DMS53 treated with DMSO at 0.1 percent for 48 hours (cell line): ENCODE data around the gene PTGES2.
A peak's percentile ranks its signal among the peaks of the same experiment; 100 is the strongest.

Experiments
- DNase-seq: peaks from one replicate; lab custom pipeline; 2025; ENCODE audit not compliant: unreplicated experiment; lab: John Stamatoyannopoulos, UW

The PTGES2 gene

GRCh38 chr9:128127568-128127989 lies at the start of gene PTGES2:
TSS of gene PTGES2 (minus strand) at chr9:128127729. CDS start at chr9:128127717, 12 bp downstream.
- DNase-seq: peak; percentile 70

- DNase-seq: no peak
These were observed 48.2 kb upstream of the PTGES2 start for GRCh38 chr9:128175726-128176125.

DNA sequence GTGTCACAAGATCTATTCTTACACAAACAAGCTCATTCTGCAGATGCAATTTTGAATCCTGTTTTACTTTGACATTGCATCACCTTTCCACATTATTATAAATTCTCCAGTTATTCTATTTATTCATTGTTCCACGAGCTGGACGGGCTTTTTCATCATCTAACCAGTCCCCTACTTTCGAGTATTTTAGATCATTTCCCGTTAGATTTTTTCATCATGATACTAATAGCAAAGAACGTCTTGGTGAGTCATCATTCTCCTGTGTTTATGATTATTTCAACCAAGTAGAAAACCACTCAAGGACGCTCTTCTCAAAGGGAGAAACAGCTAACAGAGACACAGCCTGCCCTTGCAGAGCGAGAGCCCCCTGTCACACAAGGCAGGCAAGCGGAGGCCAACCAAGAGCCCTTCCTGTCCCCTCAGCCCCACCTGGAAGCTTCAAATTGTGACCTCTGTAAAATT lies 47.6 kb upstream of the PTGES2 start:
- no peak for DNase-seq

DNA sequence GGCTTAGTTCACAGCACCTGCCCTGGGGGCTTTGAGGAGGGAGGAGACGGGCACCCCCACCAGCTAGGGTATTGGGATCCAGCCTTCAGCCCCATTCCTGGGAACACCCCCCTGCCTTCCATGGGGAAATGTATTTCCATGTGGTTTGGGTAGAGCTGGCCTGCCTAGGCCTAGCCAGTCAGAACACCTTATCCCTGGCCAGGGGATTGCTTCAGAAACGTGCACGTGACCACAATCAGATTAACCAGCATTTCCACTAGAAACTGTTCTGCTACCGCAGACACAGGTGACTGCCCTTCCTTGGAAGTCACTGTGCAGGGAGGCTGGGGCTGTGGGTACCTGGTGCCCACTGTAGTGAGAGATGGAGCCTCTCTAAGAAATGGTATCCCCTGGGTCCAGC lies 46.5 kb upstream of the PTGES2 start:
- DNase-seq: no peak

DNA sequence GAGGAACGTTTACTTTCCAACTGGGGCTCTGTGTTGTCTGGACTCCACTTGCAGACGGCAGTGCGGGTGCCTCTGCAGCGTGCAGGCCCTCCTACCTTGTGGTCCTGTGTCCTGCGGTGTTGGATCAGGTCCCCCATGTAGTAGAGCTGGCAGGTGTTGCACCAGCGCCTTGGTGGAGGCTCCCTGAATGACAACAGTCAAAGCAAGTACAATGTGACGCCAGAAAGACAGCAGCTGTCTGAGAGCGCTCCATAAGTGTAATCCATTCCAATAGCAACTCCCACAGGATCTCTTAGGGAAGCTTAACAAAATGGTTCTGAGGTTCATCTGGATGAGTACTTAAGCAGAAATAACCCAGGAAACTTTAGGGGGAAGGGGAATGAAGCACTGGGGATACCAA lies 42.4 kb upstream of the PTGES2 start:
- DNase-seq: no peak

GRCh38 chr9:128169492-128169891 lies 42.0 kb upstream of the PTGES2 start:
- no peak for DNase-seq

DNA sequence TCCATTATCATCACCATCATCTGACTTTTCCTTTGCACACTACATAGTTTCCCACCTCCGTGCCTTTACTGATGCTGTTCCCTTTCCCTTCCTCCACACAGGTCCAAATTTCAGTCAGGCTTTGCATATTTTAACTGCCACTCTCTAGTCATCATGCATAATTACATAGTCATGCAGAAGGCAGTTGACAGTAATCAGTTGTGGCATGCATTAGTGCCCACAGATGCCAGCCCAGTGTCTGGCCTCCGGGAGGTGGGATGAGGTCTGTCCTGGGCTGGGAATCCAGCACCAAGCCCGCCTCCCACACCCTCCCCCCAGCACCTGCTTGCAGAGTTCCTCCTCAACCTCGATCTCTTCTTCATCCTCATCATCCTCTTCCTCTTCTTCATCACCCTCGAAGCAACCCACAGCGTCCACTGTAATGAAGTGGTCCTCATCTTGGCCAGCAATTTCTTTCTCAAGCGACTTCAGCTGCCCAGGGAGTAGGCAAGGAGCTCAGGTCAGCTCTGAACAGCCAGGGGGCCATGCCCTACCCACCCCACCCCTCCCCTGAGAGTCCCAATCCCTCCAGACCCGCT lies 41.3 kb upstream of the PTGES2 start:
- no peak for DNase-seq

GRCh38 chr9:128167209-128167608 lies 39.7 kb upstream of the PTGES2 start:
- no peak for DNase-seq

DNA sequence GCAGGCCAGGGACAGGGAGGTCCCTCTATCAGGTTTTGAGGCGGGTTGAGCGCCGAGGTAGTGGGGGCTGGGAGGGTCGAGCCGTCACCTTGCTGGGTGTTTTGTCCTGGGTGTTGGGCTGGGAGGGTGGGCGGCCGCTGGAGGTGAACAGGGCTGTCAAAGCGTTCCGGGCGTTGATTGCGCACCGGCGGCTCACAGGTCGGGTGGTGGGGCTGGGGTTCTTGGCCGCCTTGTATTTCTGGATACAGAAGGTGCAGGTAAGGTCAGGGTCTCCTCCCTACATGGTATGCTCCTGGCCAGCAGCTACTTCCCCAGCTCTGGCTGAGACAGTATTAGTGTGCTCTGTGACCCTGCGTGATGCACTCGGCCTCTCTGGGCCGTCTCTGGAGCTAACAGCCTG lies 38.6 kb upstream of the PTGES2 start:
- no peak for DNase-seq

DNA sequence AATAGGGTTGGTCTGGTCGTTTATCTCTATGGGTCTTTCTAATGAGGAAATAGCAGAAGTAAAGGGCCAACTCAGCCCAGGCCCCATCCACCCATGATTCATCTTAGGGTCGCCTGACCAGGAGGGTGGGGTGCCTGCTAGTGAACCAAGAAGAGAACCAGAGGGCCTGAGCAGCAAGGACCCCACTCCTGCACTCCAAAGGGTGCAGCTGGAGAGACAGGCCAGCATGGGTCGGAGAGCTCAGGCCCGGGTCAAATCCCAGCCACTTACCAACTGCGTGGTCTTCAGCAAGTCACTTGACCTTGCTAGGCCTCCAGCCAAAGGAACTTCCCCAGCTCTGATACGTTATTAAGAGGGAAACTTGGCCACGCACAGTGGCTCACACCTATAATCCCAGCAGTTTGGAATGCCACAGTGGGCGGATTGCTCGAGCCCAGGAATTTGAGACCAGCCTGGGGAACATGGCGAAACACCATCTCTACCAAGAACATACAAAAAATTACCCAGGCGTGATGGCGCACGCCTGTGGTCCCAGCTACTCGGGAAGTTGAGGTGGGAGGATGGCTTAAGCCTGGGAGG lies 36.9 kb upstream of the PTGES2 start:
- DNase-seq: no peak

GRCh38 chr9:128163523-128164306 lies 36.2 kb upstream of the PTGES2 start:
- peak; percentile 10 for DNase-seq

GRCh38 chr9:128163027-128163515 lies 35.5 kb upstream of the PTGES2 start:
- no peak for DNase-seq

- no peak for DNase-seq
These were observed 34.9 kb upstream of the PTGES2 start for GRCh38 chr9:128162215-128163026.

GRCh38 chr9:128161215-128161902 lies 33.8 kb upstream of the PTGES2 start:
- DNase-seq: peak; percentile 32

DNA sequence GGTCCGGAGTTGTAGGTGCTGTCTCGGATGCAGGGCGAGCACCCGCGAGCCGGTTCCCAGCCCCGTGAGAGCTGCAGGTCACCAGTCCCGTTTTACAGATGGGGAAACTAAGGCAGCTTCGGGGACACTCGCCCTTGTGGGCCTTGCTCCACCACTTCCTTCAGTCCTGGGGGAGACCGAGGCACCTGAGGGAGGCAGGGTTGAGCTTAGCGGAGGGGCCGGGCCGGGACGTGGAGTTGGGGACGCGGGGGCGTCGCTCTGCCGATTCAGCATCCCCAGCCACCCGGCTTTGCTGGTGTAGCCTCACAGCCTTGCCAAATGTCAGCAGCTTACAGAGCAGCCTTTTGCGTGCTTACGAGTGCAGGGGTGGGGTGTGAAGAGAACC lies 33.1 kb upstream of the PTGES2 start:
- no peak for DNase-seq

DNA sequence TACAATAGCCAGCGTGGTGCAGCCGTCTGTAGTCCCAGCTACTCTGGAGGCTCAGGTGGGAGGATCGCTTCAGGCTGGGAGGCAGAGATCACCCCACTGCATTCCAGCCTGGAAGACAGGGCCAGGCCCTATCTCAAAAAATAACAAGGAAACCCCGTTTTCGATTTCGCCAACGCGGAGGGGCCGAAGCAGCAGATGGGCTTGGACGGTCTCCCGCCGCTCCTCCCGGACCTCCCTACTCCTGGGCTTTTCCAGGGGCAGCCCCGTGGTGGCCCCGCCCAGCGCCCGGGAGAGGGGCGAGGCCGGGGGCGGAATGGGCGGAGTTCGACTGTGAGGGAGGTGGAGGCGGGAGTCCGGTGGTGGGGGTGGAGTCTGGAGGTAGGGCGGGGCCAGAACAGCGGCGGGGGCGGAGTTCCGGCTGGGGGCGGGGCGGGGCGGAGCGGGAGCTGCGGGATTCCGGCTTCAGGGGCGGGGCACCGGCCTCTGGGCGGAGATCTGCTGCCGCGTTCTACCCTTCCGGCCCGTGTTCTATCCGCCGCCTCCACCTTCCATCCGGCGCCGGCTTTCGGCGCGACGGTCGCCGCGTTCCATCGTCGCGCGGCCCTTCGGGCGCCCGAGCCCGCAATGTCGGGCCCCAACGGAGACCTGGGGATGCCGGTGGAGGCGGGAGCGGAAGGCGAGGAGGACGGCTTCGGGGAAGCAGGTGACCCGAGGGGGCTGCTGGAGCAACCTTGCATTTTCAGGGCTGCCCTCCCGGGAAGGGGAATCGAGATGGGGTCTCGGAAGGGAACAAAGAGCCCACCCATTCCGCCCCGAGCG lies 32.5 kb upstream of the PTGES2 start, which contains the start of gene BBLN:
Gene BBLN (plus strand): TSS at position 482 of the 819 bp plus-strand sequence. CDS start 143 bp downstream, at position 625.
- peak; percentile 94 for DNase-seq

- DNase-seq: peak; percentile 39
These were observed 31.9 kb upstream of the PTGES2 start for GRCh38 chr9:128159522-128159783.

DNA sequence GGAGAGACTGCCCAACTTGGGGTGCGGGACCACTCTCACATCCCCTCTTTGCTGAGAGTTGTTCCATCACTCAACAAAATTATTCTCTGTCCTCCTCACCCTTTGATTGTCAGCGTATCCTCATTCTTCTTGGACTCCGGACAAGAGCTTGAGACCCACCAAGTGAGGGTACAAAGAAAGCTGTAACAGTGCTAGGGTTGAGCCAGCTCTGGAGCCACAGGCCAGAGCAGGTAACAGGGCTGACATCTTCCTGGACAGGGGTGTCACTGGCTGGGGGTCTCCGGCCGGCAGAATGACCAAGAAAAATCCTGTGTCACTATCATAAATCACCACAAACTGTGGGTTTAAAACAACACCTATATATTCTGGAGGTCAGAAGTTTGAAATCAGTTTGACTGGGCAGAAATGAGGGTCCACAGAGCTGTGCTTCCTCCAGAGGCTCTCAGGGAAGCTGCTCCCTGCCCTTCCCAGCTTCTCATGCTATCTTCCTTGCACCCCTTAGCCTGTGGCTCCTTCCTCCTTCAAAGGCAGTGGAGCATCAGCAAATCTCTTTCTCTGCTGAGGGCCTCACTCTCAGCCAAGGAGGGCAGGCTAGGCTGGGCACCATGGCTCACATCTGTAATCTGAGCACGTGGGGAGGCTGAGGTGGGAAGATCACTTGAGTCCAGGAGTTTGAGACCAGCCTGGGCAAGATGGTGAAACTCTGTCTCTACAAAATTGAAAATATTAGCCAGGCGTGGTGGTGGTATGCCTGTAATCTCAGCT lies 28.4 kb upstream of the PTGES2 start:
- DNase-seq: no peak
